ENCODE results near the gene TMEM270. TPM values are rescaled to one million over a fixed set of nuclear protein-coding genes. Genes with fewer than 3 reads are reported as not detected.

The TMEM270 gene
- polyA plus RNA-seq, 3 donors = not detected

DNA sequence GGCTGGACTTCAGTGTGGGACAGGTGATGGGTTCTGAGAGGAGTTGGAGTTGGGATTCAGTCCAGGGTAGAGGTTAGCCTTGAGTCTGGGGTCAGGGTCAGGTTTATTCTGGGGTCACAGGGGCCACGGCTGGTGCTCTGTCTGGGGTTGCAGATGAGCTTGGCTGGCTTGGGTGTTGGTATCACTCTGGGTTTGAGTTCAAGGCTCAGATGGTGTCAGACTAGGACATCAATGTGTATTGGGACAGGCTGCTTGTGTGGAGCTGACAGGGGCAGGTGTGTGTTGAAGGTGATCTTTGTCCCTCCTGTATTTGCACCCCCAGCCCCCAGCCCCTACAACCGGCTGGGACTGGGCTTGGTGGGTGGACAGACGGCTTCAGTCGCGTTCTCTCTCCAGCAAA lies 26.8 kb downstream of the TMEM270 start:
- no peak overlapping the region for H3K4me3 ChIP-seq (replicated peaks in 1 of 3; ENCODE audit: low read depth in 2 of 3, low read length in 3 of 3)
- TF ChIP-seq, protein P1, sequence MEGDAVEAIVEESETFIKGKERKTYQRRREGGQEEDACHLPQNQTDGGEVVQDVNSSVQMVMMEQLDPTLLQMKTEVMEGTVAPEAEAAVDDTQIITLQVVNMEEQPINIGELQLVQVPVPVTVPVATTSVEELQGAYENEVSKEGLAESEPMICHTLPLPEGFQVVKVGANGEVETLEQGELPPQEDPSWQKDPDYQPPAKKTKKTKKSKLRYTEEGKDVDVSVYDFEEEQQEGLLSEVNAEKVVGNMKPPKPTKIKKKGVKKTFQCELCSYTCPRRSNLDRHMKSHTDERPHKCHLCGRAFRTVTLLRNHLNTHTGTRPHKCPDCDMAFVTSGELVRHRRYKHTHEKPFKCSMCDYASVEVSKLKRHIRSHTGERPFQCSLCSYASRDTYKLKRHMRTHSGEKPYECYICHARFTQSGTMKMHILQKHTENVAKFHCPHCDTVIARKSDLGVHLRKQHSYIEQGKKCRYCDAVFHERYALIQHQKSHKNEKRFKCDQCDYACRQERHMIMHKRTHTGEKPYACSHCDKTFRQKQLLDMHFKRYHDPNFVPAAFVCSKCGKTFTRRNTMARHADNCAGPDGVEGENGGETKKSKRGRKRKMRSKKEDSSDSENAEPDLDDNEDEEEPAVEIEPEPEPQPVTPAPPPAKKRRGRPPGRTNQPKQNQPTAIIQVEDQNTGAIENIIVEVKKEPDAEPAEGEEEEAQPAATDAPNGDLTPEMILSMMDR (IDR thresholded peaks at IDR 0.05) = no peak
- H3K79me2 ChIP-seq (ENCODE audit: insufficient read depth, low read length) = no peaks in the 10 kb centered on the region
- peaks cover 32 to 41% (median 37%) of the 10 kb centered on the region in 3 donors for H3K27me3 Mint-ChIP-seq (ENCODE audit: low read depth in 3 of 3)
- H3K9ac ChIP-seq (ENCODE audit: insufficient read depth, low read length, poor library complexity, severe bottlenecking) = no peak overlapping the region
- no peak overlapping the region for H3K27ac Mint-ChIP-seq
- WGBS (ENCODE audit: insufficient coverage) = 98% methylated on average over 4 of the region's 5 CpGs
- H3K4me2 ChIP-seq (replicated peaks; ENCODE audit: extremely low read depth, low read length, poor library complexity, severe bottlenecking) = no peak overlapping the region
- no peak overlapping the region for H3K27ac ChIP-seq (ENCODE audit: low read depth in 1 of 2, low read length in 2 of 2)
- peaks cover 0 to 5% (median 0%) of the 10 kb centered on the region in 7 donors for H3K9me3 Mint-ChIP-seq
- H3K4me3 Mint-ChIP-seq = peak overlapping the region in 1 of 2 donors; percentile 2
- intact Hi-C loops (cut with micrococcal nuclease) = no loop called here
- H4K20me1 ChIP-seq (ENCODE audit: insufficient read depth, low read length) = no peaks in the 10 kb centered on the region
- H3K9me3 ChIP-seq (replicated peaks in 1 of 2; ENCODE audit: control insufficient read depth in 1 of 2, insufficient read depth in 1 of 2, low read length in 2 of 2) = no peaks in the 10 kb centered on the region
- peaks cover 7 to 23% of the 10 kb centered on the region in 2 donors for H3K27me3 ChIP-seq (ENCODE audit: control insufficient read depth in 2 of 2, insufficient read depth in 2 of 2, low read length in 2 of 2)
- H3K36me3 Mint-ChIP-seq = peaks cover 0 to 2% of the 10 kb centered on the region in 2 donors
- no peaks in the 10 kb centered on the region for H3K4me1 ChIP-seq (ENCODE audit: control insufficient read depth in 1 of 2, insufficient read depth in 2 of 2, low read length in 2 of 2)
- H3K36me3 ChIP-seq (replicated peaks in 1 of 2; ENCODE audit: control insufficient read depth in 1 of 2, insufficient read depth in 2 of 2, low read length in 2 of 2) = no peaks in the 10 kb centered on the region
- no peak overlapping the region for H2AFZ ChIP-seq (ENCODE audit: insufficient read depth, low read depth, low read length, poor library complexity, severe bottlenecking)
- peaks cover 12% of the 10 kb centered on the region for H3K4me1 Mint-ChIP-seq
- no peak for DNase-seq

DNA sequence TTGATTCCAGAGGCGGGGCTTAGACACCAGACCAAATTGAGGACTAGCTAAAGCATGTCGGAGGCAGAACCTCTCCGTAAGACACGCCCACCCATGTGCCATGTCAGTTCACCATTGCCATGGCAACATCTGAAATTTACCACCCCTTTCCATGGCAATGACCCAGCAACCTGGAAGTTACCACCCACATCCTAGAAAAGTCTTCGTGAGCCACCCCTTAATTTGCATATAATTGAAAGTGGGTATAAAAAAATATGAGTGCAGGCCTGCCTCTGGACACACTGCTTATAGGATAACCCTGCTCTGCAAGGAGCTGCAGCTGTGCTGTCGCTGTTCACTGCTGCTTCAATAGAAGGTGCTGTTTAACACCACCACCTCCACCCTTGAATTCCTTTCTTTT lies 28.0 kb downstream of the TMEM270 start:
- Histone ChIP-seq H3K36me3 (replicated peaks in 1 of 2; ENCODE audit: control insufficient read depth in 1 of 2, insufficient read depth in 2 of 2, low read length in 2 of 2) (no peaks in the 10 kb centered on the region), H3K4me1 (ENCODE audit: control insufficient read depth in 1 of 2, insufficient read depth in 2 of 2, low read length in 2 of 2) (no peaks in the 10 kb centered on the region), H2AFZ (ENCODE audit: insufficient read depth, low read depth, low read length, poor library complexity, severe bottlenecking) (no peak overlapping the region), H3K9me3 (replicated peaks in 1 of 2; ENCODE audit: control insufficient read depth in 1 of 2, insufficient read depth in 1 of 2, low read length in 2 of 2) (no peaks in the 10 kb centered on the region), H3K27me3 (ENCODE audit: control insufficient read depth in 2 of 2, insufficient read depth in 2 of 2, low read length in 2 of 2) (peaks cover 7 to 23% of the 10 kb centered on the region in 2 donors), H3K27ac (ENCODE audit: low read depth in 1 of 2, low read length in 2 of 2) (no peak overlapping the region), H3K4me3 (replicated peaks in 1 of 3; ENCODE audit: low read depth in 2 of 3, low read length in 3 of 3) (no peak overlapping the region), H3K9ac (ENCODE audit: insufficient read depth, low read length, poor library complexity, severe bottlenecking) (no peak overlapping the region), H4K20me1 (ENCODE audit: insufficient read depth, low read length) (no peaks in the 10 kb centered on the region), H3K4me2 (replicated peaks; ENCODE audit: extremely low read depth, low read length, poor library complexity, severe bottlenecking) (no peak overlapping the region), H3K79me2 (ENCODE audit: insufficient read depth, low read length) (no peaks in the 10 kb centered on the region)
- Mint-ChIP-seq H3K4me3 (no peak overlapping the region), H3K27me3 (ENCODE audit: low read depth in 3 of 3) (peaks cover 32 to 42% (median 33%) of the 10 kb centered on the region in 3 donors), H3K4me1 (peaks cover 12% of the 10 kb centered on the region), H3K9me3 (peaks cover 0 to 5% (median 0%) of the 10 kb centered on the region in 7 donors), H3K36me3 (peaks cover 0 to 2% of the 10 kb centered on the region in 2 donors), H3K27ac (no peak overlapping the region)
- intact Hi-C loops (cut with micrococcal nuclease) = no loop called here
- 100% methylated on average over 2 of the region's 6 CpGs for WGBS (ENCODE audit: insufficient coverage)
- DNase-seq = no peak
- TF ChIP-seq, protein P1 (IDR thresholded peaks at IDR 0.05) = no peak

Measured in CD14-positive monocyte (primary cell).